GM12878 (cell line): ENCODE results near the gene KIF17. TPM values are rescaled to one million over a fixed set of nuclear protein-coding genes. Genes with fewer than 3 reads are reported as not detected.
A peak's percentile ranks its signal among the peaks of the same experiment; 100 is the strongest.

Source experiments
- BACH1 ChIP-seq: fragments of 450-650 bp; IDR thresholded peaks from 2 replicates; pipeline ENCODE4 v1.6.1; 2017; ENCODE audit warnings: mild to moderate bottlenecking, borderline replicate concordance
- CREB1 ChIP-seq: IDR thresholded peaks from 2 replicates; pipeline ENCODE4 v1.6.1; 2012; ENCODE audit warnings: low read depth, mild to moderate bottlenecking, inconsistent platforms
- CTCF ChIP-seq, 3 experiments: IDR thresholded peaks in 2 of 3; conservative IDR thresholded peaks in 1 of 3; 2 replicates each; pipeline ENCODE4 v1.5.1; 2011; ENCODE audit warnings: low read depth in 3 of 3, low read length in 3 of 3, mild to moderate bottlenecking in 3 of 3, control low read depth in 2 of 3, moderate library complexity in 2 of 3, inconsistent platforms in 1 of 3, mixed read lengths in 1 of 3; ENCODE audit not compliant: control insufficient read depth in 2 of 3, insufficient read depth in 1 of 3; ENCODE audit errors: extremely low read depth in 1 of 3
- DPF2 ChIP-seq: fragments of 450-650 bp; IDR thresholded peaks from 2 replicates; pipeline ENCODE4 v1.6.1; 2017; ENCODE audit warnings: mild to moderate bottlenecking
- EGR1 ChIP-seq, 2 experiments: IDR thresholded peaks; 1 replicate in 1 of 2; 2 replicates in 1 of 2; pipeline ENCODE4 v1.6.1; 2011 to 2012; ENCODE audit warnings: low read depth in 2 of 2, low read length in 2 of 2, borderline replicate concordance in 1 of 2, mild to moderate bottlenecking in 1 of 2, moderate library complexity in 1 of 2
- GABPA ChIP-seq: IDR thresholded peaks from 2 replicates; pipeline ENCODE4 v1.6.1; 2014; ENCODE audit warnings: antibody characterized with exemption, low read depth, mild to moderate bottlenecking, inconsistent platforms
- LARP7 ChIP-seq: fragments of 450-650 bp; IDR thresholded peaks from 2 replicates; pipeline ENCODE4 v1.6.1; 2017; ENCODE audit warnings: mild to moderate bottlenecking
- MAX ChIP-seq: IDR thresholded peaks from 2 replicates; pipeline ENCODE4 v1.6.1; 2012; ENCODE audit warnings: low read depth, low read length, improper control_type of control experiment
- MEF2B ChIP-seq: fragments of 450-650 bp; IDR thresholded peaks from 2 replicates; pipeline ENCODE4 v1.6.1; 2018; ENCODE audit warnings: mild to moderate bottlenecking, moderate library complexity; ENCODE audit not compliant: partially characterized antibody, poor library complexity, severe bottlenecking
- NR2F1 ChIP-seq: fragments of 450-650 bp; conservative IDR thresholded peaks from 2 replicates; pipeline ENCODE4 v1.6.1; 2017; ENCODE audit warnings: mild to moderate bottlenecking
- NRF1 ChIP-seq: conservative IDR thresholded peaks from 2 replicates; pipeline ENCODE4 v1.6.1; 2011; ENCODE audit warnings: mild to moderate bottlenecking, low read depth, low read length, improper control_type of control experiment
- POLR2A ChIP-seq: IDR thresholded peaks from 2 replicates; pipeline ENCODE4 v1.6.1; 2011; ENCODE audit warnings: low read depth, mild to moderate bottlenecking, low read length
- RAD21 ChIP-seq: IDR thresholded peaks from 2 replicates; pipeline ENCODE4 v1.6.1; 2011; ENCODE audit warnings: mild to moderate bottlenecking, low read depth, low read length, moderate library complexity; ENCODE audit not compliant: insufficient read depth
- SMAD5 ChIP-seq: IDR thresholded peaks from 2 replicates; pipeline ENCODE4 v1.6.1; 2016; ENCODE audit warnings: antibody characterized with exemption, low read depth
- SP1 ChIP-seq: IDR thresholded peaks from one replicate; pipeline ENCODE4 v1.6.1; 2011; ENCODE audit warnings: low read depth, low read length
- SRF ChIP-seq, 2 experiments: IDR thresholded peaks; 2 replicates each; pipeline ENCODE4 v1.6.1; 2011; ENCODE audit warnings: low read depth in 2 of 2, low read length in 2 of 2, mild to moderate bottlenecking in 1 of 2, moderate library complexity in 1 of 2
- ZNF217 ChIP-seq: fragments of 450-650 bp; IDR thresholded peaks from 2 replicates; pipeline ENCODE4 v1.6.1; 2017; ENCODE audit warnings: antibody characterized with exemption, mild to moderate bottlenecking
- polyA plus RNA-seq, 11 experiments: library from polyadenylated mRNA; depleted of rRNA in 4 of 11; unstranded in 6 of 11; stranded (reverse) in 5 of 11; fragments of >200 nt; fragmentation: Nextera tagmentation in 4 of 11; fragmentation: Illumina TruSeq in 1 of 11; extraction: Ambion mirVana in 4 of 11; extraction: Trizol in 1 of 11; gene quantifications; 1 replicate in 1 of 11; 2 replicates in 10 of 11; pipeline versions ENCODE4 v1.2.1 to v1.2.3, GENCODE V29; 2011 to 2016; ENCODE audit warnings: inconsistent platforms in 2 of 11, missing spikeins in 2 of 11, low read depth in 1 of 11
- total RNA-seq, 4 experiments: library from RNA; depleted of rRNA in 3 of 4; stranded (reverse); fragments of >200 nt in 3 of 4; fragmentation: Illumina TruSeq in 1 of 4; extraction: Trizol in 1 of 4; gene quantifications; 2 replicates each; pipeline versions ENCODE4 v1.2.1 to v1.2.3, GENCODE V29; 2013 to 2021
- TF ChIP-seq, protein P1 (sequence below): fragments of 450-650 bp; IDR thresholded peaks from 2 replicates; pipeline ENCODE4 v1.6.1; 2017; ENCODE audit warnings: mild to moderate bottlenecking, moderate library complexity
- TF ChIP-seq, protein P2 (sequence below): fragments of 450-650 bp; conservative IDR thresholded peaks from 2 replicates; pipeline ENCODE4 v1.6.1; 2017; ENCODE audit warnings: mild to moderate bottlenecking, moderate library complexity

The KIF17 gene
- total and polyA plus RNA-seq, 10 of the 15 experiments (the other 5 are each of a cell fraction or from before 2014, with no cell fraction given): 0.01 to 0.10 (median 0.03) TPM; not detected in 7

DNA sequence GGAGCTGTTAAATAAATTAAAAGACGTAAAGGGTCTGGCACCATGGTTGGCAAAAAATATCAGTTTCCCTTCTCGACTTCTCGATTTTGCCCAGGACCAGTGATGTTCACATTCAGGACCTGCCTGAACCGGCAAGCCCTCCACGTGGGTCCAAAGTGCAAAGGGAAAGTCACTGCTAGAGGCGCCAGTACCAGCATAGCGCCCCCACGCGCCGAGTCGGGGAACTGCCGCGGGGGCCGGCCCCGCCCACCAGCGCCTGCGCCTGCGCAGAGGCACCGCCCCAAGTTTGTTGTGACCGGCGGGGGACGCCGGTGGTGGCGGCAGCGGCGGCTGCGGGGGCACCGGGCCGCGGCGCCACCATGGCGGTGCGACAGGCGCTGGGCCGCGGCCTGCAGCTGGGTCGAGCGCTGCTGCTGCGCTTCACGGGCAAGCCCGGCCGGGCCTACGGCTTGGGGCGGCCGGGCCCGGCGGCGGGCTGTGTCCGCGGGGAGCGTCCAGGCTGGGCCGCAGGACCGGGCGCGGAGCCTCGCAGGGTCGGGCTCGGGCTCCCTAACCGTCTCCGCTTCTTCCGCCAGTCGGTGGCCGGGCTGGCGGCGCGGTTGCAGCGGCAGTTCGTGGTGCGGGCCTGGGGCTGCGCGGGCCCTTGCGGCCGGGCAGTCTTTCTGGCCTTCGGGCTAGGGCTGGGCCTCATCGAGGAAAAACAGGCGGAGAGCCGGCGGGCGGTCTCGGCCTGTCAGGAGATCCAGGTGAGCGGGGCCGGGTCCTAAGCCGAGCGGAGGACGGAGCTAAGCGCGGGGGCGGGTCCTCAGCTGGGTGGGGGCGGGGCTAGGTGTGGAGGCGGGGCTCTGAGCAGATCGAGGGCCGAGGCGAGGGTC lies 84.4 kb downstream of the KIF17 start, which contains the start of gene PINK1 (continued):
- TF ChIP-seq, protein P1, sequence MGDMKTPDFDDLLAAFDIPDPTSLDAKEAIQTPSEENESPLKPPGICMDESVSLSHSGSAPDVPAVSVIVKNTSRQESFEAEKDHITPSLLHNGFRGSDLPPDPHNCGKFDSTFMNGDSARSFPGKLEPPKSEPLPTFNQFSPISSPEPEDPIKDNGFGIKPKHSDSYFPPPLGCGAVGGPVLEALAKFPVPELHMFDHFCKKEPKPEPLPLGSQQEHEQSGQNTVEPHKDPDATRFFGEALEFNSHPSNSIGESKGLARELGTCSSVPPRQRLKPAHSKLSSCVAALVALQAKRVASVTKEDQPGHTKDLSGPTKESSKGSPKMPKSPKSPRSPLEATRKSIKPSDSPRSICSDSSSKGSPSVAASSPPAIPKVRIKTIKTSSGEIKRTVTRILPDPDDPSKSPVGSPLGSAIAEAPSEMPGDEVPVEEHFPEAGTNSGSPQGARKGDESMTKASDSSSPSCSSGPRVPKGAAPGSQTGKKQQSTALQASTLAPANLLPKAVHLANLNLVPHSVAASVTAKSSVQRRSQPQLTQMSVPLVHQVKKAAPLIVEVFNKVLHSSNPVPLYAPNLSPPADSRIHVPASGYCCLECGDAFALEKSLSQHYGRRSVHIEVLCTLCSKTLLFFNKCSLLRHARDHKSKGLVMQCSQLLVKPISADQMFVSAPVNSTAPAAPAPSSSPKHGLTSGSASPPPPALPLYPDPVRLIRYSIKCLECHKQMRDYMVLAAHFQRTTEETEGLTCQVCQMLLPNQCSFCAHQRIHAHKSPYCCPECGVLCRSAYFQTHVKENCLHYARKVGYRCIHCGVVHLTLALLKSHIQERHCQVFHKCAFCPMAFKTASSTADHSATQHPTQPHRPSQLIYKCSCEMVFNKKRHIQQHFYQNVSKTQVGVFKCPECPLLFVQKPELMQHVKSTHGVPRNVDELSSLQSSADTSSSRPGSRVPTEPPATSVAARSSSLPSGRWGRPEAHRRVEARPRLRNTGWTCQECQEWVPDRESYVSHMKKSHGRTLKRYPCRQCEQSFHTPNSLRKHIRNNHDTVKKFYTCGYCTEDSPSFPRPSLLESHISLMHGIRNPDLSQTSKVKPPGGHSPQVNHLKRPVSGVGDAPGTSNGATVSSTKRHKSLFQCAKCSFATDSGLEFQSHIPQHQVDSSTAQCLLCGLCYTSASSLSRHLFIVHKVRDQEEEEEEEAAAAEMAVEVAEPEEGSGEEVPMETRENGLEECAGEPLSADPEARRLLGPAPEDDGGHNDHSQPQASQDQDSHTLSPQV: peak; percentile 65; the same call in 1 of the 2 replicates
- peak; percentile 77 for TF ChIP-seq NRF1
- no peak for TF ChIP-seq GABPA
- TF ChIP-seq, protein P2, sequence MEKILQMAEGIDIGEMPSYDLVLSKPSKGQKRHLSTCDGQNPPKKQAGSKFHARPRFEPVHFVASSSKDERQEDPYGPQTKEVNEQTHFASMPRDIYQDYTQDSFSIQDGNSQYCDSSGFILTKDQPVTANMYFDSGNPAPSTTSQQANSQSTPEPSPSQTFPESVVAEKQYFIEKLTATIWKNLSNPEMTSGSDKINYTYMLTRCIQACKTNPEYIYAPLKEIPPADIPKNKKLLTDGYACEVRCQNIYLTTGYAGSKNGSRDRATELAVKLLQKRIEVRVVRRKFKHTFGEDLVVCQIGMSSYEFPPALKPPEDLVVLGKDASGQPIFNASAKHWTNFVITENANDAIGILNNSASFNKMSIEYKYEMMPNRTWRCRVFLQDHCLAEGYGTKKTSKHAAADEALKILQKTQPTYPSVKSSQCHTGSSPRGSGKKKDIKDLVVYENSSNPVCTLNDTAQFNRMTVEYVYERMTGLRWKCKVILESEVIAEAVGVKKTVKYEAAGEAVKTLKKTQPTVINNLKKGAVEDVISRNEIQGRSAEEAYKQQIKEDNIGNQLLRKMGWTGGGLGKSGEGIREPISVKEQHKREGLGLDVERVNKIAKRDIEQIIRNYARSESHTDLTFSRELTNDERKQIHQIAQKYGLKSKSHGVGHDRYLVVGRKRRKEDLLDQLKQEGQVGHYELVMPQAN: peak; percentile 83
- no peak for TF ChIP-seq SMAD5
- peak; percentile 33; the same call in 1 of the 2 replicates for TF ChIP-seq NR2F1
- peak; percentile 95 to 100 (median 95) for TF ChIP-seq CTCF (IDR thresholded peaks at IDR 0.05 in 2 of 3, conservative IDR thresholded peaks at IDR 0.05 in 1 of 3; ENCODE audit: control insufficient read depth in 2 of 3, extremely low read depth in 1 of 3, insufficient read depth in 1 of 3, low read depth in 3 of 3, low read length in 3 of 3)
- peak; percentile 60 for TF ChIP-seq DPF2
- TF ChIP-seq CREB1: no peak
- peak; percentile 85; the same call in 1 of the 2 replicates for TF ChIP-seq LARP7
- peak; percentile 77 for TF ChIP-seq BACH1
- TF ChIP-seq MAX: peak; percentile 35; the same call in 1 of the 2 replicates
- TF ChIP-seq MEF2B: no peak
- peak in 1 of 2 experiments; percentile 60; a peak in 2 of 3 replicates for TF ChIP-seq EGR1 (IDR thresholded peaks at IDR 0.05; ENCODE audit: borderline replicate concordance in 1 of 2, low read depth in 2 of 2, low read length in 2 of 2)
- TF ChIP-seq SP1: peak; percentile 52
- peak; percentile 49; the same call in 1 of the 2 replicates for TF ChIP-seq ZNF217
- peak; percentile 27; the same call in 1 of the 2 replicates for TF ChIP-seq RAD21
- no peak for TF ChIP-seq SRF (IDR thresholded peaks at IDR 0.05; ENCODE audit: low read depth in 2 of 2, low read length in 2 of 2)
- peak; percentile 49; the same call in 1 of the 2 replicates for TF ChIP-seq POLR2A
- TF ChIP-seq, all 136 proteins: peak for 25
